ENCODE measurements around the gene FLII. TPM values are rescaled to one million over a fixed set of nuclear protein-coding genes. Genes with fewer than 3 reads are reported as not detected.
A peak's percentile ranks its signal among the peaks of the same experiment; 100 is the strongest.

FLII gene
- total and polyA plus RNA-seq, 2 of the 8 experiments (the other 6 are each of a cell fraction or from before 2014, with no cell fraction given) = 300 to 549 TPM

GRCh38 chr17:18270046-18270931 is 11.8 kb upstream of the FLII start (continued):
- TF ChIP-seq POLR2A (IDR thresholded peaks at IDR 0.05; ENCODE audit: control extremely low read depth in 1 of 2, low read depth in 2 of 2, low read length in 2 of 2) (0 out of 3 replicates have a peak, but pooled peaks of 1 of the 2 experiments have one; percentile 23), CTBP2 (IDR thresholded peaks at IDR 0.05; ENCODE audit: borderline replicate concordance, insufficient read depth, insufficient read length, low read length) (no peak), CBX5 (IDR thresholded peaks at IDR 0.05; ENCODE audit: low read depth, low read length) (no peak), POU5F1 (IDR thresholded peaks at IDR 0.05; ENCODE audit: low read depth, low read length) (no peak), JUN (IDR thresholded peaks at IDR 0.05; ENCODE audit: low read depth, low read length) (no peak), RBBP5 (IDR thresholded peaks at IDR 0.05; ENCODE audit: borderline replicate concordance, low read depth, low read length) (no peak)
